Measurements from ENCODE around the gene DENND1C.

DENND1C gene, protein sequence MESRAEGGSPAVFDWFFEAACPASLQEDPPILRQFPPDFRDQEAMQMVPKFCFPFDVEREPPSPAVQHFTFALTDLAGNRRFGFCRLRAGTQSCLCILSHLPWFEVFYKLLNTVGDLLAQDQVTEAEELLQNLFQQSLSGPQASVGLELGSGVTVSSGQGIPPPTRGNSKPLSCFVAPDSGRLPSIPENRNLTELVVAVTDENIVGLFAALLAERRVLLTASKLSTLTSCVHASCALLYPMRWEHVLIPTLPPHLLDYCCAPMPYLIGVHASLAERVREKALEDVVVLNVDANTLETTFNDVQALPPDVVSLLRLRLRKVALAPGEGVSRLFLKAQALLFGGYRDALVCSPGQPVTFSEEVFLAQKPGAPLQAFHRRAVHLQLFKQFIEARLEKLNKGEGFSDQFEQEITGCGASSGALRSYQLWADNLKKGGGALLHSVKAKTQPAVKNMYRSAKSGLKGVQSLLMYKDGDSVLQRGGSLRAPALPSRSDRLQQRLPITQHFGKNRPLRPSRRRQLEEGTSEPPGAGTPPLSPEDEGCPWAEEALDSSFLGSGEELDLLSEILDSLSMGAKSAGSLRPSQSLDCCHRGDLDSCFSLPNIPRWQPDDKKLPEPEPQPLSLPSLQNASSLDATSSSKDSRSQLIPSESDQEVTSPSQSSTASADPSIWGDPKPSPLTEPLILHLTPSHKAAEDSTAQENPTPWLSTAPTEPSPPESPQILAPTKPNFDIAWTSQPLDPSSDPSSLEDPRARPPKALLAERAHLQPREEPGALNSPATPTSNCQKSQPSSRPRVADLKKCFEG

GRCh38 chr19:6481541-6482342 lies at the start of gene DENND1C:
TSS of gene DENND1C (minus strand) at chr19:6481787. CDS start at chr19:6481695, 92 bp downstream.
- Histone ChIP-seq H3K27ac (peak within 1 kb of the TSS in 1 of 2 donors; percentile 22), H3K4me3 (peak within 1 kb of the TSS; percentile 58)
- DNase-seq (ENCODE audit: low spot score) = no peak
- TF ChIP-seq, protein P1, sequence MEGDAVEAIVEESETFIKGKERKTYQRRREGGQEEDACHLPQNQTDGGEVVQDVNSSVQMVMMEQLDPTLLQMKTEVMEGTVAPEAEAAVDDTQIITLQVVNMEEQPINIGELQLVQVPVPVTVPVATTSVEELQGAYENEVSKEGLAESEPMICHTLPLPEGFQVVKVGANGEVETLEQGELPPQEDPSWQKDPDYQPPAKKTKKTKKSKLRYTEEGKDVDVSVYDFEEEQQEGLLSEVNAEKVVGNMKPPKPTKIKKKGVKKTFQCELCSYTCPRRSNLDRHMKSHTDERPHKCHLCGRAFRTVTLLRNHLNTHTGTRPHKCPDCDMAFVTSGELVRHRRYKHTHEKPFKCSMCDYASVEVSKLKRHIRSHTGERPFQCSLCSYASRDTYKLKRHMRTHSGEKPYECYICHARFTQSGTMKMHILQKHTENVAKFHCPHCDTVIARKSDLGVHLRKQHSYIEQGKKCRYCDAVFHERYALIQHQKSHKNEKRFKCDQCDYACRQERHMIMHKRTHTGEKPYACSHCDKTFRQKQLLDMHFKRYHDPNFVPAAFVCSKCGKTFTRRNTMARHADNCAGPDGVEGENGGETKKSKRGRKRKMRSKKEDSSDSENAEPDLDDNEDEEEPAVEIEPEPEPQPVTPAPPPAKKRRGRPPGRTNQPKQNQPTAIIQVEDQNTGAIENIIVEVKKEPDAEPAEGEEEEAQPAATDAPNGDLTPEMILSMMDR (IDR thresholded peaks at IDR 0.05) = no peak

GRCh38 chr19:6530386-6531162 lies 49.0 kb upstream of the DENND1C start, which contains the start of gene TNFSF9:
TSS of gene TNFSF9 (plus strand) at chr19:6531026. CDS start at chr19:6531037, 11 bp downstream.
- Histone ChIP-seq H3K4me3 (peak within 1 kb of the TSS; percentile 76), H3K27ac (peak within 1 kb of the TSS in 1 of 2 donors; percentile 59)
- TF ChIP-seq, protein P1 (IDR thresholded peaks at IDR 0.05) = no peak
- DNase-seq (ENCODE audit: low spot score) = peak; percentile 87

GRCh38 chr19:6529937-6530385 lies 48.4 kb upstream of the DENND1C start:
- no peak overlapping the region for H3K27ac ChIP-seq
- H3K4me3 ChIP-seq = peak overlapping the region; percentile 76

DNA sequence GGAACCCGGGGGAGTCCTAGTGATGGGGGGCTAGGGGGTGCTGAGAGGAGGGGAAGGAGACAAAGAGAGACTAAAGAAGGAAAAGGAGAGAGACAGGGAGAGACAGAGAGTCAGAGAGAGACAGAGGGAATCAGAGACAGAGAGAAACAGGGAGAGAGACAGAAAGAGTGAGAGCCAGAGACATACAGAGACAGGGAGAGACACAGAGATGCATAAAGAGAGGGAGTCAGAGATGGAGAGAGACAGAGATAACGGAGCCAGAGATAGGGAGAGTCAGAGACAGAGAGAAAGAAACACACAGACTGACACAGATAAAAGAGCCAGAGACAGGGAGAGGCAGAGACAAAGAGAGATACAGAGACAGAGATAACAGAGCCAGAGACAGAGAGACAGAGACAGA lies 47.8 kb upstream of the DENND1C start:
- no peak overlapping the region for H3K27ac ChIP-seq
- no peak for DNase-seq (ENCODE audit: low spot score)
- TF ChIP-seq, protein P1 (IDR thresholded peaks at IDR 0.05) = no peak
- H3K4me3 ChIP-seq = no peak overlapping the region

More at GRCh38 chr19:6529937-6530385, 48.4 kb upstream of the DENND1C start:
- TF ChIP-seq, protein P1 (IDR thresholded peaks at IDR 0.05) = no peak
- no peak for DNase-seq (ENCODE audit: low spot score)

DNA sequence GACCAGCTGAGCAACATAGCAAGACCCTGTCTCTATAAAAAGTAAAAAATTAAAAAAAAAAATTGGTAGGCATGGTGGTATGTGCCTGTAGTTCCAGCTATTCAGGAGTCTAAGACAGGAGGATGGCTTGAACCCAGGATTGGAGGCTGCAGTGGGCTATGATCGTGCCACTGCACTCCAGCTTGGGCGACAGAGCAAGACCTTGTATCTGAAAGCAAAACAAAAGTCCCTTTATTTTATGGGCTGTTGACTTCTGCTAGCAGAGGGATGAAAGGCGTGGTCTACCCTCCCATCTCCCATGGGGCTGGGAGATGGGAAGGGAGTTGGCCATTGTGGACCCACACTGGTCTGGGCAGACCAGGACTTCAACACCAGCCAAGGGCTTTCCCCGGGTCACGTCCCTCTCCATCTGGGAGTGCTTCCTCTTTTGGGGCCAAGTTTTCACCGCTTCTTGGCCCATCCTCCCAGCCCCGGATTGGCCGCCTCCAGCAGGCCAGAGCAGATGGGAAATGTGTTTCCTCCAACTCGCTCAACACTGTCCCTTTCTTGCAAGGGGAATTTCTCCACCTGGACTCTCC lies 47.0 kb upstream of the DENND1C start:
- TF ChIP-seq, protein P1 (IDR thresholded peaks at IDR 0.05) = no peak
- no peak for DNase-seq (ENCODE audit: low spot score)
- H3K4me3 ChIP-seq = no peak overlapping the region
- peak overlapping the region in 1 of 2 donors; percentile 22 for H3K27ac ChIP-seq
